HG03558 (cell line): ENCODE results near the gene MUL1.
A peak's percentile ranks its signal among the peaks of the same experiment; 100 is the strongest.

Source experiments
- ATAC-seq: cut with Tn5 transposase; IDR thresholded peaks from one replicate; pipeline ENCODE4 v1.9.1; 2021; ENCODE audit warnings: moderate number of reproducible peaks; ENCODE audit not compliant: unreplicated experiment; ENCODE audit errors: extremely low read depth

Gene MUL1

GRCh38 chr1:20507564-20508410, at the start of gene MUL1:
MUL1 (minus strand) TSS chr1:20508151; CDS start chr1:20508024, 127 bp downstream.
- ATAC-seq = peak; percentile 60

GRCh38 chr1:20555758-20556120, 47.8 kb upstream of the MUL1 start:
- ATAC-seq = no peak

- ATAC-seq = no peak
Observed at GRCh38 chr1:20555025-20555757, 47.2 kb upstream of the MUL1 start.

GRCh38 chr1:20552728-20553445, 44.9 kb upstream of the MUL1 start:
- ATAC-seq = no peak

GRCh38 chr1:20551945-20552727, 44.2 kb upstream of the MUL1 start, which contains the start of gene FAM43B:
FAM43B (plus strand) TSS chr1:20552573; CDS start chr1:20552974, 401 bp downstream.
- no peak for ATAC-seq

GRCh38 chr1:20551161-20551560, 43.2 kb upstream of the MUL1 start:
- ATAC-seq = no peak

- no peak for ATAC-seq
Observed at GRCh38 chr1:20546637-20547036, 38.7 kb upstream of the MUL1 start.

GRCh38 chr1:20540281-20540680, 32.3 kb upstream of the MUL1 start:
- ATAC-seq = no peak

- ATAC-seq = no peak
Observed at GRCh38 chr1:20538760-20539551, 31.0 kb upstream of the MUL1 start.

GRCh38 chr1:20538227-20538626, 30.3 kb upstream of the MUL1 start:
- no peak for ATAC-seq

- no peak for ATAC-seq
Observed at GRCh38 chr1:20534659-20535417, 26.9 kb upstream of the MUL1 start.

GRCh38 chr1:20533635-20534034, 25.7 kb upstream of the MUL1 start:
- ATAC-seq = no peak

- no peak for ATAC-seq
Observed at GRCh38 chr1:20530901-20531300, 22.9 kb upstream of the MUL1 start.

GRCh38 chr1:20530306-20530705, 22.4 kb upstream of the MUL1 start:
- ATAC-seq = no peak

- no peak for ATAC-seq
Observed at GRCh38 chr1:20528221-20528620, 20.3 kb upstream of the MUL1 start.

GRCh38 chr1:20526267-20526666, 18.3 kb upstream of the MUL1 start:
- ATAC-seq = no peak

- no peak for ATAC-seq
Observed at GRCh38 chr1:20521960-20522861, 14.3 kb upstream of the MUL1 start.
